Thyroid gland (tissue), 4 donors: Measurements from ENCODE around the gene TMEM107. TPM values are rescaled to one million over a fixed set of nuclear protein-coding genes. Genes with fewer than 3 reads are reported as not detected.
"Not testable (repeated sequence)": the region's sequence is repeated elsewhere in the genome, so short reads cannot be mapped to it uniquely, and the experiment has no call there.

ENCODE experiments used
- DNase-seq, 2 donors: peaks; one replicate each; pipeline ENCODE4 v3.0.0-alpha.2; 2019
- H3K27ac ChIP-seq, 3 donors: fragments of 200-600 bp; sonication (generic); 1 replicate in 2 of 3; 2 replicates in 1 of 3; pipeline ENCODE4 v1.5.1; 2016 to 2019; ENCODE audit warnings: mild to moderate bottlenecking in 1 of 3, moderate library complexity in 1 of 3
- H3K27me3 ChIP-seq: fragments of 200-600 bp; sonication (generic); one replicate; pipeline ENCODE4 v1.5.1; 2019
- H3K36me3 ChIP-seq, 2 donors: fragments of 200-600 bp; sonication (generic); one replicate each; pipeline ENCODE4 v1.5.1; 2016 to 2019
- H3K4me1 ChIP-seq, 2 donors: fragments of 200-600 bp; sonication (generic); one replicate each; pipeline ENCODE4 v1.5.1; 2017 to 2019
- H3K4me3 ChIP-seq, 3 donors: fragments of 200-600 bp; sonication (generic); replicated peaks in 1 of 3; 1 replicate in 2 of 3; 2 replicates in 1 of 3; pipeline ENCODE4 v1.5.1; 2016; ENCODE audit warnings: mild to moderate bottlenecking in 1 of 3
- H3K9me3 ChIP-seq: fragments of 200-600 bp; sonication (generic); one replicate; pipeline ENCODE4 v1.5.1; 2017
- POLR2A ChIP-seq, 2 donors: fragments of 450-650 bp; IDR thresholded peaks; one replicate each; pipeline ENCODE4 v1.6.1; 2017; ENCODE audit warnings: antibody characterized with exemption in 2 of 2, mild to moderate bottlenecking in 2 of 2, moderate library complexity in 1 of 2
- WGBS, 2 donors: methylation state at CpG; one replicate each; pipeline ENCODE4 v1.1.5; 2017; 5-methylcytosine and 5-hydroxymethylcytosine counted together
- intact Hi-C: fragments of 100-400 bp; cut with DNase I; formaldehyde crosslinking; loops from one replicate; pipeline ENCODE4 v1.15.1; 2023
- total RNA-seq, 4 donors: library from RNA; depleted of rRNA; stranded (reverse); fragments of >200 nt; gene quantifications; one replicate each; pipeline ENCODE4 v1.2.3, GENCODE V29; 2016
- TF ChIP-seq, protein P1 (sequence below), 6 experiments: fragments of 200-600 bp in 3 of 6; fragments of 450-650 bp in 3 of 6; sonication (generic) in 3 of 6; IDR thresholded peaks; one replicate each; pipeline ENCODE4 v1.5.1; 2016 to 2019; ENCODE audit warnings: antibody characterized with exemption in 6 of 6, mild to moderate bottlenecking in 2 of 6, inconsistent platforms in 1 of 6, moderate library complexity in 1 of 6

The TMEM107 gene
- total RNA-seq, 4 donors from 2014 or later: 19.7 to 34.7 (median 32.2) TPM

DNA sequence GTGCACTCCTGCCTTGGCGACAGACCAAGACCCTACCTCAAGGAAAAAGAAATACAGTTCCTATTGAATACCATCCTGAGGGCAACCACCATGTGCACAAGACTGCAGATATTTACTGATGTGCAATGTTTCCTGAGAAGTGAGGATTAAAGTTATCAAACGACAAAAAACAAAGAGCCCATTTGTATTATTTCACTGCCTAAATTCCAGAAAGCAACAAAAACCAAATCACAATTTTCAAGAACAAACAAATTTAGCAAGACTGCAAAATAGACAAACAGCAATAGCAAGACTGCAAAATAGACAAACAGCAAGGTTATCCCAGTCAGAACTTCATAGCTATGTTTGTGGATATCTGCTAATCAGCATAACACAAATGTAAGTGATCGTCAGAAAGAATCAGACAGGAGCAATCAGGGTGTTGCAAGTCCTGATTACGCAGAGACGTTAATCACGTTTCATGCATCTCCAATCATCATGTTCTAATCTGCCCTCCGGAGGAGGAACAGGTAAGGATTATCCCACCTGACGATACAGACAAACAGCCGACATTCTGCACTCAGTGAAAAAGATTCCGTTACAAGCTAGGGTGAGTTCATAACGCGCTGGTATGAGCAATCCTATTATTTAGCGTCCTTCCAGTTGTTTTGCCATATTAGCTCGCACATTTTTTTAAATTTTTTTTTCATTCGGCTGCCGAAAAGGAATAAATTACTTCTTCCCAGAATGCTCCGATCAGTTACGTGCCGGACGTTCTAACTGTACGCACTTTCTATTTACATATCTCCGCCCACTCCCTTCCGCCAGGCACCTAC is 2.9 kb downstream of the TMEM107 start:
- Histone ChIP-seq H3K4me1 (peaks cover 21 to 38% of the 10 kb centered on the region in 2 donors), H3K27me3 (no peaks in the 10 kb centered on the region), H3K36me3 (no peaks in the 10 kb centered on the region), H3K27ac (peak overlapping the region; percentile 88 to 97 (median 94)), H3K4me3 (peak overlapping the region in 1 of 3 donors; percentile 8), H3K9me3 (no peaks in the 10 kb centered on the region)
- peak; percentile 83 to 86 for DNase-seq
- TF ChIP-seq, protein P1, sequence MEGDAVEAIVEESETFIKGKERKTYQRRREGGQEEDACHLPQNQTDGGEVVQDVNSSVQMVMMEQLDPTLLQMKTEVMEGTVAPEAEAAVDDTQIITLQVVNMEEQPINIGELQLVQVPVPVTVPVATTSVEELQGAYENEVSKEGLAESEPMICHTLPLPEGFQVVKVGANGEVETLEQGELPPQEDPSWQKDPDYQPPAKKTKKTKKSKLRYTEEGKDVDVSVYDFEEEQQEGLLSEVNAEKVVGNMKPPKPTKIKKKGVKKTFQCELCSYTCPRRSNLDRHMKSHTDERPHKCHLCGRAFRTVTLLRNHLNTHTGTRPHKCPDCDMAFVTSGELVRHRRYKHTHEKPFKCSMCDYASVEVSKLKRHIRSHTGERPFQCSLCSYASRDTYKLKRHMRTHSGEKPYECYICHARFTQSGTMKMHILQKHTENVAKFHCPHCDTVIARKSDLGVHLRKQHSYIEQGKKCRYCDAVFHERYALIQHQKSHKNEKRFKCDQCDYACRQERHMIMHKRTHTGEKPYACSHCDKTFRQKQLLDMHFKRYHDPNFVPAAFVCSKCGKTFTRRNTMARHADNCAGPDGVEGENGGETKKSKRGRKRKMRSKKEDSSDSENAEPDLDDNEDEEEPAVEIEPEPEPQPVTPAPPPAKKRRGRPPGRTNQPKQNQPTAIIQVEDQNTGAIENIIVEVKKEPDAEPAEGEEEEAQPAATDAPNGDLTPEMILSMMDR (IDR thresholded peaks at IDR 0.05): no peak
- peak; percentile 94 to 100 for TF ChIP-seq POLR2A (IDR thresholded peaks at IDR 0.05)
- WGBS, 2 donors: 0% methylated on average over 23 of the region's 23 CpGs
- intact Hi-C loops: no loop called here

DNA sequence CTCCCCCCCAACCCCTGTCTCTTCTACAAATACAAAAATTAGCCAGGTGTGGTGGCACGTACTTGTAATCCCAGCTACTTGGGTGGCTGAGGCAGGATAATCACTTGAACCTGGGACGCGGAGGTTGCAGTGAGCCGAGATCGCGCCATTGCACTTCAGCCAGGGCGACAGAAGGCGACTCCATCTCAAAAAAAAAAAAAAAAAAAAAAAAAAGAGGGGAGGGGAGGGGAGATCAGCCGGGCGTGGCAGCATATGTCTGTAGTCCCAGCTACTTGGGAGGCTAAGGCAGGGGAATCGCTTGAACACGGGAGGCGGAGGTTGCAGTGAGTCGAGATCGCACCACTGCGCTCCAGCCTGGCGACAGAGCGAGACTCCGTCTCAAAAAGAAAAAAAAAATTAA is 6.0 kb downstream of the TMEM107 start:
- 44 to 63% methylated on average over 19 of the region's 19 CpGs for WGBS, 2 donors
- H3K4me1 ChIP-seq: peaks cover 7 to 23% of the 10 kb centered on the region in 2 donors
- peak in 1 of 2 donors; percentile 51 for DNase-seq

DNA sequence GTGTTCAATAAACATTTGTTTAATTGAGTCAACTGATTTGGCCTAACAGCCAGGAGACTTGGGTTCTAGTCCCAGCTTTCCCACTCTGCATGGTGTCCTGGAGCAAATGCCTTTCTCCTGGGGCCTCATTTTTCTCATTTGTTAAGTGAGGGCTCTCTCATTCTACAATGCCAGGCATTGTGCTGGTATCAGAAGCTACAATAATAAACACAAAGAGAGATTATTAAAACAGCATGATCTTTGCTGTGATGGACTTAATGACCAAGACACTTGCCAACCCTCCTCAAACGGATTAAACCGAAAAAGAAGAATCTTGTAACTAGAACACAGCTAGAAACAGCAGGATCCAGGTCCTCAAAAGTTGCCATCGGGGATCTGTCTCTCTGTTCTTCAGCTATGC is 8.7 kb downstream of the TMEM107 start:
- DNase-seq: no peak
- intact Hi-C loops: no loop called here
- no peaks in the 10 kb centered on the region for H3K9me3 ChIP-seq
- H3K4me3 ChIP-seq: no peak overlapping the region
- peaks cover 17 to 23% of the 10 kb centered on the region in 2 donors for H3K4me1 ChIP-seq
- H3K36me3 ChIP-seq: no peaks in the 10 kb centered on the region
- no peaks in the 10 kb centered on the region for H3K27me3 ChIP-seq
- TF ChIP-seq POLR2A (IDR thresholded peaks at IDR 0.05): no peak
- TF ChIP-seq, protein P1 (IDR thresholded peaks at IDR 0.05): no peak
- 77 to 93% methylated on average over 3 of the region's 3 CpGs for WGBS, 2 donors
- no peak overlapping the region for H3K27ac ChIP-seq

More for the DNA sequence above, 6.0 kb downstream of the TMEM107 start:
- H3K36me3 ChIP-seq, H3K9me3 ChIP-seq, H3K4me3 ChIP-seq, intact Hi-C loops, H3K27me3 ChIP-seq: not testable (repeated sequence)
- H3K27ac ChIP-seq: peak overlapping the region in 1 of 3 donors; percentile 30

DNA sequence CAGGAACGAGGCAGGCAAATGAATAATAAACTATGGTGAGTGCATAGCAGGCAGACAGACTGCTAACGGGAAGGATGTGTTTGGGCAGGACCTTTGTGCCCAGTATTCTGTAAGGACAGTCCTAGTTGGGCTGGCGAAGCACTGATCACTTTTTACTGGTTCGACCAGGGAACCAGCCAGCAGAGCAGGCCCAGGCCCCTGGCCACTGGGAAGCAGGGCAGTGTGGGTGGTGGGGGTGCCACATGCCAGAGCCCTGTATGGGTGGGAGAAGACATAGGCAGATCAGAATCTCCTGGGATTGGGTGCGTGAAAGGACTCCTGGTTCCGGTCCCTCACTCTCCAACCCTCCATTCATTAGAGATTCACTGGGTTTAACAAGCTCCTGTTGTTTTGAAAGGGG is 9.4 kb downstream of the TMEM107 start:
- no peak overlapping the region for H3K27ac ChIP-seq

DNA sequence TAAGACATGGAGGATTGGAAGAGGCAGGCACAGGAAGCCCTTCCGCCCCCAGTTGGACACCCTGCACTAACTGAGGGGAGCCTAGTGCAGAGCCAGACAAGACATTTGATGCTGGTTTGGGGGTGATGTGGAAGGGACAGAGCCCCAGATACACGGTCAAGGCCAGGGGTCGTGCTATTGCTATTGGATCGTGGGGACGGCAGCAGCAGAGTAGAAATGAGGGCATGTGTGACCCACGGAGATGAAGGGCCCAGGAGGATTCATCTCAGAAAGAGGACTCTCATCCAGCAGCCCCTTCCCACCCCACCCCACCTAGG is 11.4 kb downstream of the TMEM107 start:
- H3K9me3 ChIP-seq: no peaks in the 10 kb centered on the region
- no peak overlapping the region for H3K4me3 ChIP-seq
- peak overlapping the region; percentile 98 to 100 (median 100) for H3K27ac ChIP-seq
- intact Hi-C loops: no loop called here
- WGBS, 2 donors: 69 to 72% methylated on average over 6 of the region's 6 CpGs
- peaks cover 31 to 35% of the 10 kb centered on the region in 2 donors for H3K4me1 ChIP-seq
- no peak for DNase-seq
- H3K27me3 ChIP-seq: no peaks in the 10 kb centered on the region
- H3K36me3 ChIP-seq: peaks cover 0 to 10% of the 10 kb centered on the region in 2 donors
- TF ChIP-seq, protein P1 (IDR thresholded peaks at IDR 0.05): no peak
- no peak for TF ChIP-seq POLR2A (IDR thresholded peaks at IDR 0.05)

More for the DNA sequence above, 9.4 kb downstream of the TMEM107 start:
- Histone ChIP-seq H3K36me3 (no peaks in the 10 kb centered on the region), H3K4me1 (peaks cover 20 to 23% of the 10 kb centered on the region in 2 donors), H3K4me3 (no peak overlapping the region), H3K9me3 (no peaks in the 10 kb centered on the region), H3K27me3 (no peaks in the 10 kb centered on the region)
- intact Hi-C loops: no loop called here
- 93 to 96% methylated on average over 6 of the region's 6 CpGs for WGBS, 2 donors
- no peak for DNase-seq
- TF ChIP-seq, protein P1 (IDR thresholded peaks at IDR 0.05): no peak
- TF ChIP-seq POLR2A (IDR thresholded peaks at IDR 0.05): no peak
